NOMO-1 treated with dmso at 0.1 percent for 144 hours (cell line): ENCODE results near the gene VGLL4.

Experiments
- DNase-seq: peaks from one replicate; lab custom pipeline; 2025; ENCODE audit not compliant: unreplicated experiment; lab: John Stamatoyannopoulos, UW

The VGLL4 gene

GRCh38 chr3:11509173-11510000, 134.3 kb downstream of the VGLL4 start:
- no peak for DNase-seq

GRCh38 chr3:11508346-11509172, 135.2 kb downstream of the VGLL4 start:
- no peak for DNase-seq

GRCh38 chr3:11507719-11508118, 136.0 kb downstream of the VGLL4 start:
- DNase-seq, result no peak
